GM12801 (cell line): ENCODE measurements around the gene HES5.

Experiments
- TF ChIP-seq, protein P1 (sequence below): IDR thresholded peaks from one replicate; pipeline ENCODE4 v1.5.1; 2011; ENCODE audit warnings: control low read depth; ENCODE audit not compliant: insufficient read length; ENCODE audit errors: extremely low read depth

HES5 gene

DNA sequence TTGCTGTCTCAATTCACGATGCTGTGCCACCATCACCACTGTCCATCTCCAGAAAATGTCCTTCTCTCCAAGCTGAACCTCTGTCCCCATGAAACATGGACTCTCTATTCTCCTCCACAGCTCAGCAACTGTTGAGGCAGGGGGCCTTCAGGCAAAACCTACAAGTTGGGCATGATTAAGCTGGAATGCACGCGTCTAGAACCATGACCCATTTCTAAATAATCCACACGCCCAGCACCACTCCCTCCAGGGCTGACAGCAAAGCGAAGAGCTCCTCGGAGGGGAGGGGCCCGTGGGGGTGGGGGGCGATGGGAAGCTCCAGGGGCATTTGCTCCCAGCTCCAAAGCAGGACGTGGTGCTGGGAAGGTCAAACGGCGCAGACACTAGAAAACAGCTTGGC lies 3.3 kb upstream of the HES5 start:
- TF ChIP-seq, protein P1, sequence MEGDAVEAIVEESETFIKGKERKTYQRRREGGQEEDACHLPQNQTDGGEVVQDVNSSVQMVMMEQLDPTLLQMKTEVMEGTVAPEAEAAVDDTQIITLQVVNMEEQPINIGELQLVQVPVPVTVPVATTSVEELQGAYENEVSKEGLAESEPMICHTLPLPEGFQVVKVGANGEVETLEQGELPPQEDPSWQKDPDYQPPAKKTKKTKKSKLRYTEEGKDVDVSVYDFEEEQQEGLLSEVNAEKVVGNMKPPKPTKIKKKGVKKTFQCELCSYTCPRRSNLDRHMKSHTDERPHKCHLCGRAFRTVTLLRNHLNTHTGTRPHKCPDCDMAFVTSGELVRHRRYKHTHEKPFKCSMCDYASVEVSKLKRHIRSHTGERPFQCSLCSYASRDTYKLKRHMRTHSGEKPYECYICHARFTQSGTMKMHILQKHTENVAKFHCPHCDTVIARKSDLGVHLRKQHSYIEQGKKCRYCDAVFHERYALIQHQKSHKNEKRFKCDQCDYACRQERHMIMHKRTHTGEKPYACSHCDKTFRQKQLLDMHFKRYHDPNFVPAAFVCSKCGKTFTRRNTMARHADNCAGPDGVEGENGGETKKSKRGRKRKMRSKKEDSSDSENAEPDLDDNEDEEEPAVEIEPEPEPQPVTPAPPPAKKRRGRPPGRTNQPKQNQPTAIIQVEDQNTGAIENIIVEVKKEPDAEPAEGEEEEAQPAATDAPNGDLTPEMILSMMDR, result no peak

DNA sequence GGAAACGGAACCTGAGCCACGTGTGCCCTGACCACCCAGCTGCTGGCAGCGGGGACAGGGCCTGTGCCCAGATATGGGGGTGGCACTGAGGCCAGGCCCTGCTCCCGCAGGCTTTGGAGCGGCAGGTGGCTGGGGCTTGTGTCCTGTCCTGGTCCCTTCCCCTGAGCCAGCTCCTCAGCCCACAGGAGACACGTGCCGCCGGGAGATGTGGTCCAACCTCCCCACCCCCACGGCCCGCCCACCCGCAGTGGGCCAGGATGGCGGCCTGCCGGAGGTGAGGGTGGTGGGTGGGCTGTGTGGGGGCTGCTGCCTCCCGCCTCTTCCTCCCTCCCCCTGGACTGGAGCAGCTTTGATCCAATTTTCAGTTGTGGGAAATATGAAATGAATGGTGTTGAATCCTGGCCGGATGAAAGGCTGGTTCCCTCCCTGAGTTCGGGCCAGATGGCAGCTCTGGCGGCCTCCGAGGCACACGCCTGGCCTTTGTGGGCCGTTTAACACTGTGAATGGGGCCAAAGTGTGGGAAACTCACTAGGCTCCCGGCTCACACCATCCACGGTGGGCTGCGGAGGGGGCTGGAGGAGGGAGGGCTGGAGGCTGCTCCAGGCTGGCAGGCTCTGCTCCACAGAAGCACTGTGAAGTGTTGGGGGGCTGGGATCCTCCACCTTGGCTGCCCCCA lies 2.6 kb upstream of the HES5 start:
- TF ChIP-seq, protein P1, result no peak

DNA sequence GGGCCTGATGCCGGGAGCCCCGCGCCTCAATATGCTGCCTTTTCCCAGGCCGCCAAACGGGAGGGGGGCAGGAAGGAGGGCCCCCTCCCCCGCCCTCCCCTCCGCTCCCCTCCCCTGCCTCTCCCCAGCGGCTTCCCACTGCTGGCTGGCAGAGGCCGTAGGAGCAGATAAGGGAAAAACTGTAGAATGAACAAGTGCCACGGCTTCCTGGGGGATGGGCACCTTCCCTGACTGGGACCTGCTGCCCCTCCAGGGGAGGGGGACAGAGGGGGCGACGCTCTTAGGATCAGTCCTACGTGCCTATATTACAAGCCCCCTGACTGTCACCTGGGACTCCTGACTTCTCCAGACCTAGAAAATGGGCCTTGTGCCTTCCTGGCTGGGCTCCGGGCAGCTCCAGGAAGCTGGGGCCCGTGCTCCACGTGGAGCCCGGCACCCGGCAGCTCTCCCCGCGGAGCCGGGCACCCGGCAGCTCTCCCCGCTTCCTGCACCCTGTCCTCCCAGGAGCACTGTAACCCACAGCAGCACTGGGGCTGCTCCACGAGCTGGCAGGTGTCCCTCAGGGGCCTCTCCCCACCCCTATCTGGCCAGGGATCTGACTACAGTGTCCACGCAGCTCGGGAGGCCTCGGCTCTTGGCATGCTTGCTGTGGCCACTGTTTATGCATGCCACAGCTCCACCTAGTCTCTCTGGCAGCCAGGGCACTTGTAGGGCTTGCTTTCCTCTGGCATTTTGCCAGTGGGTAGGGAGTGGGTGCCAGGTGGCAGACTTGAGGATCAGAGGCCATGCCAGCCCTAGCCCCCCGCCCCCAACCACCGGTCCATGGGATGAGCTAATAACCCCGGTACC lies 674 bp upstream of the HES5 start:
- TF ChIP-seq, protein P1, result no peak

DNA sequence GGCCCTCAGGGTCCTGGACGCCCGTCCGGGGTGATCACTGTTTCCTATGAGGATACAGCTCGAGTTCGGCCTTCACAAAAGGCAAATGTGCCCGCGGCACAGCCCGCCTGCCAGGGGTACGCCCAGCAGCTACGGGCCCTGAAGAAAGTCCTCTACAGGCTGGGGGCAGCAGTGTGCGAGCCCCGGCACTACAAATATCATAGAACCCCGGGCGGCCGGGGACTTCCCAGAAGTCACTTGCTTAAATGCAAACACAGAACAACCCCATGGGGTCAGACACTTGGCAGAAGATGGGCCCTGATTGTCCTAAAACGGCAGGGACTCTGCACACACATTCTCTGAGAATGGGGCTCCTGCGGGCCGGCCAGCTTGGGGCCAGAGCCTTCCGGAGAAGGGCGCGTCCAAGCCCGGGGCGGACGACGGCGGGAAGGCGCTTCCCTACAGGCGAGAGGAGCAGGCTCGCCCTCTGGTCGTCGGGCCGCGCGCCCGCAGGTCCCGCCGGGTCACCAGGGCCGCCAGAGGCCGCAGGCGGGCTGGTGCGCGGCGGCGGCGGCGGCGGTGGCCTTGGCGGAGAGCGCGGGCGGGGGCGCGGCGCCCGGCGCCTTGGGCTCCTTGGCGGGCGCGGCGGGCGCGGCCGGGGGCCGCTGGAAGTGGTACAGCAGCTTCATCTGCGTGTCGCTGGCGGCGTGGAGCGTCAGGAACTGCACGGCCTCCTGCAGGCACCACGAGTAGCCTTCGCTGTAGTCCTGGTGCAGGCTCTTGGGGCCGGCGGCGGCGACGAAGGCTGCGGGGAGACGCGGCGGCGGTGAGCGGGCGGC lies 888 bp downstream of the HES5 start:
- TF ChIP-seq, protein P1, result no peak

DNA sequence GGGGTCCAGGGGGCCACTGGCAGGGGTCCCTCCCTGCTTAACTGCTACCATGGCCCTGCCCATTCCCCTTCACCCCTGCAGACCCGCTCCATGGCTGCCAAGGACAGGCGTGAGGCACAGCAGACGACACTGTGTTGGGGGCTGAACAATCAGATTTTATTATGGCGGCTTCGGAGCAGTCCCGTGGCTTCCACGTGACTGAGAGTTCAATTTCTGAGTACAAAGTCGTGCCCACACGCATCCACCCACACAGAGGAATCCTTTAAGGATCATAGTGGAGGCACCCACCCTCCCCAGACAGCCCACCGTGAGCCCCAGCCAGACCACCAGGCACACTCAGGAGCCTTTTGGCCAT lies 1.5 kb downstream of the HES5 start:
- TF ChIP-seq, protein P1, result no peak

DNA sequence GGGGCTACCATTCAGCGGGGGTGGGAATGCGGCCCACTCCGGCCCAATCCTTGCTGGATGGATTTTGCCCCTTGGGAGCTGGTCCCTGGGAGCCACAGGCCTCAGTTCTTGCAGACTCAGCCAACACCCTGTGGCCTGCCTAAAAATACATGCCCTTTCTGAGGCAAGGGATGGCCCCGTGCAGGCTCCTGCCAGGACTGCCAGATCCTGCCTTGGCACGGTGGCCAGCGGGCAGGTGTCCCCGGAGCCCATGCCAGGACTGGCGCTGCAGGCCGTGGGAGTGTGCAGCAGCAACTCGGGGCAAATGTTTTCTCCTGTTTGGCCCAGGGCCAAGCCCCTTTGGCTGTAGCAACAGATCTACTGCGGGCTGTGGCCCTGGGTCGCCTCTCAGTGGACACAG lies 2.0 kb downstream of the HES5 start:
- TF ChIP-seq, protein P1, result no peak

DNA sequence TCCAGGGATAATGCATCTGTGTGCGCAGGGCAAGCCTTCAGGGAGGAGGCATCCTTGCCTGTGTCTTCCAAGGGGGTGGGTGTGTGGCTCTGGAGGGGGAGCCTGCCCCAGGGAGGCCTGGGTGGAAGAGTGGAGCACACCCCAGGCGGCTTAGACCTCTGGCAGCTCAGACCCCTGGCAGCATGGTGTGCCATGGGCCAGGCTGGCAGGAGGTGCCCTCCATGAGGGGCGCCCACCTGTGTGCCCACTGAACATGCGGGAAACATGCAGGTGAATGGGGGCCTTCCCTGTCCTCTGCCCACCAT lies 2.6 kb downstream of the HES5 start:
- TF ChIP-seq, protein P1, result no peak
